HCT116 (cell line): ENCODE data around the gene DCAF5.

Source experiments
- CTCF ChIP-seq, 3 experiments: fragments of 200-600 bp in 1 of 3; sonication (generic) in 1 of 3; IDR thresholded peaks in 2 of 3; conservative IDR thresholded peaks in 1 of 3; 2 replicates each; pipeline ENCODE4 v1.5.1; 2012 to 2017; ENCODE audit warnings: low read depth in 2 of 3, low read length in 2 of 3, antibody characterized with exemption in 1 of 3, borderline replicate concordance in 1 of 3, control low read depth in 1 of 3, mild to moderate bottlenecking in 1 of 3, mixed read lengths in 1 of 3, mixed run types in 1 of 3, moderate library complexity in 1 of 3; ENCODE audit not compliant: insufficient read depth in 1 of 3
- EGR1 ChIP-seq: IDR thresholded peaks from 2 replicates; pipeline ENCODE4 v1.6.1; 2012; ENCODE audit warnings: low read depth
- EZH2 ChIP-seq: fragments of 200-600 bp; sonication (generic); IDR thresholded peaks from 2 replicates; pipeline ENCODE4 v1.6.1; 2017; ENCODE audit warnings: antibody characterized with exemption, mixed run types
- EZH2phosphoT487 ChIP-seq: fragments of 200-600 bp; IDR thresholded peaks from 2 replicates; pipeline ENCODE4 v1.6.1; 2018; ENCODE audit warnings: antibody characterized with exemption, borderline replicate concordance
- JUND ChIP-seq: IDR thresholded peaks from 2 replicates; pipeline ENCODE4 v1.6.1; 2012
- MAX ChIP-seq: IDR thresholded peaks from 2 replicates; pipeline ENCODE4 v1.6.1; 2012
- SIN3A ChIP-seq: IDR thresholded peaks from 2 replicates; pipeline ENCODE4 v1.6.1; 2012; ENCODE audit warnings: low read depth
- SRF ChIP-seq: IDR thresholded peaks from 2 replicates; pipeline ENCODE4 v1.6.1; 2012; ENCODE audit warnings: low read depth
- ZFX ChIP-seq: fragments of 450-650 bp; IDR thresholded peaks from 2 replicates; pipeline ENCODE4 v1.6.1; 2017
- ZNF274 ChIP-seq: fragments of 200-500 bp; sonication (Bioruptor generic); IDR thresholded peaks from 2 replicates; pipeline ENCODE4 v1.6.1; 2014; ENCODE audit warnings: mild to moderate bottlenecking, low read depth, low read length, inconsistent platforms
- TF ChIP-seq, protein P1 (sequence below): IDR thresholded peaks from 2 replicates; pipeline ENCODE4 v1.6.1; 2011; ENCODE audit warnings: mild to moderate bottlenecking, low read length, moderate library complexity; ENCODE audit not compliant: insufficient replicate concordance; ENCODE audit errors: extremely low read depth

DNA sequence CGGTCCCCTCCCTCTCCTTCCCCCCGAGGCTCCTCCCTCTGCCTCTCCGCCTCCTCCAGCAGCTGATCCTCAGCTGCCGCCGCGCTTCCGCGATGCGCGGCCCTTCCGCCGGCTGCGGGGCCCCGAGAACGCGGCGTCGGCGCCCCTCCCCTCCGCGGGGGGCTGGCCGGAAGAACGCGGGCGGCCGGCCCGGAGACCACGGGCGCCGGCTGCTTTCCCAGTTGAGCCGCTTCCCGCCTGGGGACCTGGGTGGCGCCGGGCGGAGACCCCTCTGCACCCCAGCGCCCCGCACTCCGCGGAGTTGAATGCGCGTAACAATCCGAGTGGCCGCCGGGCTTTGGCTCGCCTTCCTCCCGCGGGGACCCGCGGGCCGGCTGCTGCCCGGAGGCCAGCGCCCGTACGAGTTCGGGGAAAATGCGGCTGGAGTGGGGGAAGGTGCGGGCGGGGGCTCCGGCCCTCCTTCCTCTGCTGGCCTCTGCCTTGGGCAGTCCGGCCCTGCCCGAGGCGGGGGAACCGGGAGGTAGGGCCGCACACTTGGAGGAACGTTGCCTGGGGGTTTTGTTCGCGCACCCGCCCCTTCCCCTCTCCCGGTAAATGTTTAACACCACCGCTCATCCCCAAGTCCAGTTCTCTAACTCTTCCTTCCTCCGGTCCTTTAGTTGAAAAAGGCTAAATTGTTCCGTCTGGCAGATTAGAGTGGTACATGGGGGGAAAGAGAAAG, 393 bp upstream of the DCAF5 start:
- TF ChIP-seq EGR1, result no peak
- no peak for TF ChIP-seq CTCF (IDR thresholded peaks at IDR 0.05 in 2 of 3, conservative IDR thresholded peaks at IDR 0.05 in 1 of 3; ENCODE audit: borderline replicate concordance in 1 of 3, insufficient read depth in 1 of 3, low read depth in 2 of 3, low read length in 2 of 3)
- TF ChIP-seq ZFX, result peak; percentile 76
- peak; percentile 65; the same call in 1 of the 2 replicates for TF ChIP-seq MAX
- no peak for TF ChIP-seq JUND
- TF ChIP-seq SRF, result no peak
- peak; percentile 81; the same call in 1 of the 2 replicates for TF ChIP-seq SIN3A
- TF ChIP-seq, protein P1, sequence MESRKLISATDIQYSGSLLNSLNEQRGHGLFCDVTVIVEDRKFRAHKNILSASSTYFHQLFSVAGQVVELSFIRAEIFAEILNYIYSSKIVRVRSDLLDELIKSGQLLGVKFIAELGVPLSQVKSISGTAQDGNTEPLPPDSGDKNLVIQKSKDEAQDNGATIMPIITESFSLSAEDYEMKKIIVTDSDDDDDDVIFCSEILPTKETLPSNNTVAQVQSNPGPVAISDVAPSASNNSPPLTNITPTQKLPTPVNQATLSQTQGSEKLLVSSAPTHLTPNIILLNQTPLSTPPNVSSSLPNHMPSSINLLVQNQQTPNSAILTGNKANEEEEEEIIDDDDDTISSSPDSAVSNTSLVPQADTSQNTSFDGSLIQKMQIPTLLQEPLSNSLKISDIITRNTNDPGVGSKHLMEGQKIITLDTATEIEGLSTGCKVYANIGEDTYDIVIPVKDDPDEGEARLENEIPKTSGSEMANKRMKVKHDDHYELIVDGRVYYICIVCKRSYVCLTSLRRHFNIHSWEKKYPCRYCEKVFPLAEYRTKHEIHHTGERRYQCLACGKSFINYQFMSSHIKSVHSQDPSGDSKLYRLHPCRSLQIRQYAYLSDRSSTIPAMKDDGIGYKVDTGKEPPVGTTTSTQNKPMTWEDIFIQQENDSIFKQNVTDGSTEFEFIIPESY, result no peak
- TF ChIP-seq ZNF274, result no peak
- TF ChIP-seq EZH2phosphoT487, result no peak
- TF ChIP-seq EZH2, result no peak
